ENCODE data around the gene ECT2L. TPM values are rescaled to one million over a fixed set of nuclear protein-coding genes. Genes with fewer than 3 reads are reported as not detected.

ECT2L gene
- total and polyA plus RNA-seq, 2 of the 13 experiments (the other 11 are each of a cell fraction or from before 2014, with no cell fraction given): 0.12 TPM; not detected in 1

GRCh38 chr6:138803861-138804260, 8.0 kb downstream of the ECT2L start:
- no peak for FAIRE-seq
- WGBS (ENCODE audit: low lambda C conversion rate): 38% methylated on average over 4 of the region's 4 CpGs
- Histone ChIP-seq H3K27ac (ENCODE audit: extremely low read length, insufficient read depth, low read length) (no peak overlapping the region), H3K4me2 (ENCODE audit: low read depth, low read length) (no peak overlapping the region), H3K4me3 (replicated peaks in 1 of 3; ENCODE audit: insufficient read depth in 1 of 3, low read depth in 2 of 3, low read length in 3 of 3) (no peak overlapping the region), H3K9ac (ENCODE audit: insufficient read depth, low read depth, low read length) (no peak overlapping the region), H3K4me1 (ENCODE audit: insufficient read depth, low read length) (no peaks in the 10 kb centered on the region), H3K27me3 (ENCODE audit: control insufficient read depth in 1 of 2, insufficient read depth in 2 of 2, low read length in 2 of 2) (no peaks in the 10 kb centered on the region), H2AFZ (ENCODE audit: low read length) (no peak overlapping the region), H3K79me2 (ENCODE audit: insufficient read depth, low read length) (no peaks in the 10 kb centered on the region), H3K36me3 (replicated peaks in 1 of 2; ENCODE audit: control insufficient read depth in 1 of 2, insufficient read depth in 2 of 2, low read length in 2 of 2) (no peaks in the 10 kb centered on the region), H4K20me1 (ENCODE audit: insufficient read depth, low read length) (no peaks in the 10 kb centered on the region), H3K9me3 (ENCODE audit: low read length) (no peaks in the 10 kb centered on the region)
- no peak for ATAC-seq
- ChIA-PET POLR2A (no interaction called here), CTCF (ENCODE audit: low intra/inter-chr PET ratio, low total read pairs) (no interaction called here)
- in situ Hi-C loops (cut with HindIII; ENCODE audit: extremely low pct_ligation_motif_present, low pct_unique_long_range_greater_than_20kb): no loop called here
- no peak for DNase-seq (ENCODE audit: low spot score)
- no TSS peak for BruUV-seq (replicated peaks)
- TF ChIP-seq KDM3A (CRISPR knock-in tag; IDR thresholded peaks at IDR 0.05; ENCODE audit: low read depth): no peak
- TF ChIP-seq ATRX (CRISPR knock-in tag; IDR thresholded peaks at IDR 0.05; ENCODE audit: borderline replicate concordance): no peak
- TF ChIP-seq HCFC1 (IDR thresholded peaks at IDR 0.05; ENCODE audit: low read depth, low read length): no peak
- intact Hi-C loops (cut with micrococcal nuclease; ENCODE audit: unreplicated experiment): no loop called here

- no peak for ATAC-seq
- H3K9ac ChIP-seq (ENCODE audit: insufficient read depth, low read depth, low read length): no peak overlapping the region
- in situ Hi-C loops (cut with HindIII; ENCODE audit: extremely low pct_ligation_motif_present, low pct_unique_long_range_greater_than_20kb) (no loop called here), intact Hi-C loops (cut with micrococcal nuclease; ENCODE audit: unreplicated experiment) (no loop called here)
- DNase-seq (ENCODE audit: low spot score): no peak
- H3K4me3 ChIP-seq (replicated peaks in 1 of 3; ENCODE audit: insufficient read depth in 1 of 3, low read depth in 2 of 3, low read length in 3 of 3): no peak overlapping the region
- FAIRE-seq: no peak
- CTCF ChIA-PET (ENCODE audit: low intra/inter-chr PET ratio, low total read pairs): no interaction called here
- no peak overlapping the region for H3K4me2 ChIP-seq (ENCODE audit: low read depth, low read length)
- no peaks in the 10 kb centered on the region for H3K4me1 ChIP-seq (ENCODE audit: insufficient read depth, low read length)
- TF ChIP-seq ZNF180 (CRISPR knock-in tag; IDR thresholded peaks at IDR 0.05; ENCODE audit: borderline replicate concordance, low read depth): no peak
- TF ChIP-seq ZNF615 (CRISPR knock-in tag; IDR thresholded peaks at IDR 0.05; ENCODE audit: borderline replicate concordance): no peak
- no peak for TF ChIP-seq THAP11 (CRISPR knock-in tag; IDR thresholded peaks at IDR 0.05)
- TF ChIP-seq FOXA1 (IDR thresholded peaks at IDR 0.05): no peak
- TF ChIP-seq FOXA1 (CRISPR knock-in tag; IDR thresholded peaks at IDR 0.05): no peak
- no peak for TF ChIP-seq ZNF124 (CRISPR knock-in tag; IDR thresholded peaks at IDR 0.05)
- TF ChIP-seq ZBTB26 (CRISPR knock-in tag; IDR thresholded peaks at IDR 0.05; ENCODE audit: borderline replicate concordance): no peak
- TF ChIP-seq ZSCAN9 (CRISPR knock-in tag; IDR thresholded peaks at IDR 0.05; ENCODE audit: borderline replicate concordance): no peak
- TF ChIP-seq ZBTB2 (CRISPR knock-in tag; IDR thresholded peaks at IDR 0.05; ENCODE audit: low read depth): no peak
- no peak for TF ChIP-seq ZNF747 (CRISPR knock-in tag; IDR thresholded peaks at IDR 0.05; ENCODE audit: borderline replicate concordance)
- no peak for TF ChIP-seq HMG20A (CRISPR knock-in tag; IDR thresholded peaks at IDR 0.05; ENCODE audit: borderline replicate concordance)
- TF ChIP-seq ZNF362 (CRISPR knock-in tag; IDR thresholded peaks at IDR 0.05; ENCODE audit: borderline replicate concordance): no peak
- H3K79me2 ChIP-seq (ENCODE audit: insufficient read depth, low read length): no peaks in the 10 kb centered on the region
- no peak overlapping the region for H2AFZ ChIP-seq (ENCODE audit: low read length)
- POLR2A ChIA-PET: no interaction called here
- no peaks in the 10 kb centered on the region for H3K36me3 ChIP-seq (replicated peaks in 1 of 2; ENCODE audit: control insufficient read depth in 1 of 2, insufficient read depth in 2 of 2, low read length in 2 of 2)
- no peaks in the 10 kb centered on the region for H3K27me3 ChIP-seq (ENCODE audit: control insufficient read depth in 1 of 2, insufficient read depth in 2 of 2, low read length in 2 of 2)
- no peaks in the 10 kb centered on the region for H4K20me1 ChIP-seq (ENCODE audit: insufficient read depth, low read length)
- no peak overlapping the region for H3K27ac ChIP-seq (ENCODE audit: extremely low read length, insufficient read depth, low read length)
- no peaks in the 10 kb centered on the region for H3K9me3 ChIP-seq (ENCODE audit: low read length)
- BruUV-seq (replicated peaks): no TSS peak
- WGBS (ENCODE audit: low lambda C conversion rate): 48% methylated on average over 9 of the region's 9 CpGs
Measured at GRCh38 chr6:138805016-138805765, 9.3 kb downstream of the ECT2L start.
